Activated T-helper 1 cell treated with Interleukin-2 at 50 U/mL for 16 hours (primary cell): ENCODE results near the gene EPHB3.

ENCODE experiments used
- DNase-seq: peaks from one replicate; pipeline ENCODE4 v3.0.0-alpha.2; 2020; ENCODE audit warnings: low read depth

EPHB3 gene

GRCh38 chr3:184543843-184544512 lies 17.6 kb upstream of the EPHB3 start:
- peak; percentile 42 for DNase-seq

- no peak for DNase-seq
Measured at GRCh38 chr3:184544513-184544861, 17.1 kb upstream of the EPHB3 start.

- DNase-seq, result no peak
Measured at GRCh38 chr3:184545769-184546168, 15.8 kb upstream of the EPHB3 start.

- DNase-seq, result no peak
Measured at GRCh38 chr3:184546252-184546651, 15.3 kb upstream of the EPHB3 start.

GRCh38 chr3:184549796-184550577 lies 11.6 kb upstream of the EPHB3 start:
- DNase-seq, result no peak

GRCh38 chr3:184551103-184551502 lies 10.5 kb upstream of the EPHB3 start:
- DNase-seq, result no peak

- DNase-seq, result no peak
Measured at GRCh38 chr3:184551614-184552256, 9.8 kb upstream of the EPHB3 start.

- no peak for DNase-seq
Measured at GRCh38 chr3:184552296-184552695, 9.3 kb upstream of the EPHB3 start.

- DNase-seq, result no peak
Measured at GRCh38 chr3:184552863-184553262, 8.7 kb upstream of the EPHB3 start.

- DNase-seq, result no peak
Measured at GRCh38 chr3:184553385-184553784, 8.2 kb upstream of the EPHB3 start.

GRCh38 chr3:184554461-184554860 lies 7.1 kb upstream of the EPHB3 start:
- DNase-seq, result no peak

- DNase-seq, result no peak
Measured at GRCh38 chr3:184556582-184557347, 4.8 kb upstream of the EPHB3 start.

GRCh38 chr3:184557348-184557950 lies 4.1 kb upstream of the EPHB3 start:
- no peak for DNase-seq

- no peak for DNase-seq
Measured at GRCh38 chr3:184558726-184559125, 2.9 kb upstream of the EPHB3 start.

- DNase-seq, result no peak
Measured at GRCh38 chr3:184559336-184559735, 2.2 kb upstream of the EPHB3 start.

- no peak for DNase-seq
Measured at GRCh38 chr3:184560531-184560930, 1.1 kb upstream of the EPHB3 start.

- DNase-seq, result no peak
Measured at GRCh38 chr3:184561913-184562877, 610 bp downstream of the EPHB3 start.

- no peak for DNase-seq
Measured at GRCh38 chr3:184562878-184563560, 1.4 kb downstream of the EPHB3 start.

GRCh38 chr3:184563561-184563925 lies 2.0 kb downstream of the EPHB3 start:
- DNase-seq, result no peak

- no peak for DNase-seq
Measured at GRCh38 chr3:184563941-184564684, 2.5 kb downstream of the EPHB3 start.
